Astrocyte of the cerebellum (primary cell): ENCODE results near the gene PITPNC1.

Experiments used
- DNase-seq: peaks from one replicate; pipeline ENCODE4 v3.0.0-alpha.2; 2011; ENCODE audit warnings: low read depth
- H3K4me3 ChIP-seq: 2 replicates; pipeline ENCODE4 v1.5.1; 2011; ENCODE audit warnings: mild to moderate bottlenecking, low read depth, low read length, moderate library complexity
- CTCF ChIP-seq: IDR thresholded peaks from 2 replicates; pipeline ENCODE4 v1.5.1; 2012; ENCODE audit warnings: low read length, low read depth, moderate library complexity, mild to moderate bottlenecking; ENCODE audit errors: missing control alignments
- in situ Hi-C: cut with HindIII; loops from 2 replicates; pipeline ENCODE4 v1.10.0; 2017; ENCODE audit warnings: low sequenced_read_pairs

PITPNC1 gene

GRCh38 chr17:67388986-67389385 is 11.9 kb downstream of the PITPNC1 start:
- in situ Hi-C loops = no loop called here
- no peak for TF ChIP-seq CTCF
- DNase-seq = no peak
- H3K4me3 ChIP-seq = no peak overlapping the region

GRCh38 chr17:67390006-67390645 is 13.0 kb downstream of the PITPNC1 start:
- no peak for TF ChIP-seq CTCF
- in situ Hi-C loops = no loop called here
- no peak for DNase-seq
- H3K4me3 ChIP-seq = no peak overlapping the region

DNA sequence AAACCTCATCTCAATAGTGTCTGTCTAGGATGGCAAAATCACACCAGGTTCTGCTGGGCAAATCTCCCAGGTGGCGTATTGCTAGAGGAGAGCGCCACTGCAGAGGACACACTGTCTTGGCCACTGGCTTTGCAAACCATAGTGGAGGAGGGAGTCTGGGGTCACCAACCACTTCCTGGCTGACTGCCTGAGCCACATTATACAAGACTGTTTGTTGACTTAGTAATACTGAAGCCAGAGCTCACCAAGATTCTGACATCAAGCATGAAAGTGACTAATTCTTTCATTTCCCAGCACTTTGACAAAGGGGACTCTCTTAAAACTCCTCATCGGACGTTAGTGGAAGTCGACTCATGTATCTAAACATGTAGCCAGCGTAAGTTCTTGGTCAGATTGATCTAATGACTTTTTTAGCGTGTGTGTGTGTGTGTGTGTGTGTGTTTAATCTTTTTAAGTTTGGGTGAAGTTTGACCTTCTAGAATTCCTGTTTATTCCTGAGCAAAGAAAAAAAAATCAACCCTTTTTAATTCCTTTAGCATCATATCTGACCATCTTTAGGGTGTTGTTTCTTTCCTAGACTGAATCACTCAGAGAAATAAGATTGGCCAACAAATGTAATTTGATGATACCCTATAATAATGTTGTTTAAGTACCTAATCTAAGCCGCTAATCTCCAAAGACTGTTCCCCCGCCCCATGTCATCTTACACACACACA is 13.7 kb downstream of the PITPNC1 start:
- peak; percentile 87 for DNase-seq
- H3K4me3 ChIP-seq = no peak overlapping the region
- in situ Hi-C loops = no loop called here

DNA sequence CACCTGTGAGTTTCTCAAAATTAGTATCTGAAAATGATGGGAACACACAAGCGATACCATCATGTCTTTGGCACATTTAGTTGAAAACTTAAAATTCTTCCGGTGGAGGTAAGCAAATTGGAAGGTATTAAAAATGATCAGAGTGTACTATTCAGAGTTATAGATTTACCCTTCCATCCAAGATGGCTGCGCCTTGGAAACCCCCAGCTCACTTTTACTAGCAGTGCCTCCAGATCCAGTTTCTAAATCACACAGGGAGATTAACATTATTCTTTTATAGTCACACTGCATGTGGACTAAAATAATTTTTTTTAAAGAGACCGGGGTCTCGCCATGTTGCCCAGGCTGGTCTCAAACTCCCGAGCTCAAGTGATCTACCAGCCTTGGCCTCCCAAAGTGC is 15.0 kb downstream of the PITPNC1 start:
- H3K4me3 ChIP-seq = no peak overlapping the region
- in situ Hi-C loops = no loop called here
- TF ChIP-seq CTCF = no peak
- no peak for DNase-seq

More for the DNA sequence above, 13.7 kb downstream of the PITPNC1 start:
- TF ChIP-seq CTCF = no peak

DNA sequence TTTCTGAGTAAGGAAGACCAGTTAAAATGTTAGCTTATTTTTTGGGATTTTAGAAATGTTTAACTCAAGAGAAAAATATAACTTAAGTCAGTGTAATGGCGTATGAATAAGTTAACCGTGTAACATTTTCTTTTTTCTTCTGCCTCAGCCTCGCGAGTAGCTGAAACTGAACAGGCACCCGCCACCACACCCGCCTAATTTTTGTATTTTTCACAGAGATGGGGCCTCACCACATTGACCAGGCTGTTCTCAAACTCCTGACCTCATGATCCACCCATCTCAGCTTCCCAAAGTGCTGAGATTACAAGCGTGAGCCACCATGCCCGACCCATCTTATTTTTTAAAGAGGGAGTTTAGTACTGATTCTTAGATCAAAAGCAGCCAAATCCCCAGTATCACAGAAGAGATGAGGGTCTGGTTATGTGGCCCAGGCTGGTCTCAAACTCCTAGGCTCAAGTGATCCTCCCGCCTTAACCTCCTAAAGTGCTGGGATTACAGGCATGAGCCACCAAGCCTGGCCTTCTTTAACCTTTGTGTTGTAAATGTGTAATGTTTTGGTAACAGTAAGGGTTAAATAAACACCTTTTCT is 16.8 kb downstream of the PITPNC1 start:
- in situ Hi-C loops = no loop called here
- H3K4me3 ChIP-seq = no peak overlapping the region
- TF ChIP-seq CTCF = no peak
- no peak for DNase-seq

DNA sequence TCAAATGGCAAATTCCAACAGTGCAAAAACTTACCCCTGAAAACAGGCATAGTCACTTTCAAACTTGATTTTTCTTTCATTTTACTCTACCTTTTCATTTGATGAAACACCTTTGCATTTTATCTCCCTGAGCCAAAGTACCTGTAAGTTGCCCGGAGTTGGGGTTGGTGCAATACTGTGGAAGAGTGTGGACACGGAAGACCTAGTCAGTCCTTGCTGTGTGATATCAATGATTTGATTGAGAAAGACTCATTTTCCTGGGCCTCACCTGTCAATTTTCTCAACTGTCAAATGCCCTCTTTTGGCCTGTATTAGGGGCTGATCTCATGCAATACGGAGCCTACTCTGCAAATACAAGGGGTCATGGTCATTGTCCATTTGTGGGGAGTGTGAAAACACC is 22.6 kb downstream of the PITPNC1 start:
- no peak for TF ChIP-seq CTCF
- in situ Hi-C loops = no loop called here
- no peak for DNase-seq
- H3K4me3 ChIP-seq = no peak overlapping the region
